Glomerular endothelial cell (primary cell): ENCODE measurements around the gene ARHGAP25. TPM values are rescaled to one million over a fixed set of nuclear protein-coding genes. Genes with fewer than 3 reads are reported as not detected.

ENCODE experiments used
- DNase-seq: peaks from one replicate; pipeline ENCODE4 v3.0.0-alpha.2; 2011; ENCODE audit warnings: low read depth, low spot score; ENCODE audit errors: extremely low read depth
- total RNA-seq: library from RNA; depleted of rRNA; stranded (reverse); fragments of >200 nt; gene quantifications from 2 replicates; pipeline ENCODE4 v1.2.3, GENCODE V29; 2015

The ARHGAP25 gene
- total RNA-seq, 1 donor from 2014 or later, result 24.9 TPM

- DNase-seq, result no peak
Measured at GRCh38 chr2:68764806-68765311, 30.2 kb downstream of the ARHGAP25 start.

GRCh38 chr2:68765739-68766375, 31.2 kb downstream of the ARHGAP25 start:
- no peak for DNase-seq

- no peak for DNase-seq
Measured at GRCh38 chr2:68766376-68766845, 31.8 kb downstream of the ARHGAP25 start.

DNA sequence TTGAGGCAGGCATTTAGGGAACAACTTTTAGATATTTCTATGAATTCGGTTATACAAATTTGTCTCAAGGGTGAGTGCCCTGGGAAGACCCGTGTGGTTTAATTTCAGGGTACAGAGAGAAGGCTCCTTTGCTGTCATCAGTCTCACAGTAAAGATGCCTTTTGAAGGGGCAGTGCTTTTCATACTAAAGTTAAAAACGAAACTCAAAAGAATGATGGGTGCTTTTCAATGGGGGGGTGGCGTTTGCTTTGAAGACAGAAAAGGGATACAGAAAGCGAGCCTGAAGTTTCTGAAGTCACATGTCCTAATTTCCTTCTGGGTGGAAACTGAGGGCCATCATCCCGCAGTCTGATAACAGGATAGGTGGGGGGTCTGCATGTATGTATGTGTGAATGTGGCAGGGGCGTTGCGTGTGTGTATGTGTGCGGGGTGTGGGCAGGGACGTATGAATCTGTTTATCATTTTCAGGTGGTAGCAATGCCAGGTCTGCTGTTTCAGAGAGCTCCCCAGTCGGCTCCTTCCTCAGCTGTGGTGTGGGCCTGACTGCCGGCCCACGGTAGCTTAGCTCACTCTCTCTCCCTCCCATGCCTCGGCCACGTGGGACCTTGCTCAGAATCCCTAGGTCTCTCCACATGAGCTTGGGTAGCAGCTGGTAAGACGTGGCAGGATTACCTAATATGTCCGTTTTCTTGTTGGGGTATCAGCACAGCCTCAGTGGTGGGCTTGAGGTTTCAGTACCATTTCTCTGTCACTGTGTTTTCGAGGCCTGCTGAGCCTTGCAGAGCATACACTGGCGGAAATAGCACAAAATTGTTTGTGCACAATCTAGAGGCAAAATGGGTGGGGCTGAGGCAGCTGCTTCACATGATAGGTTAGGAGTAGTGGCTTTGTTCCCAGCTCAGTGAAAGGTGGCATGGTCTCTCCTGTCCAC, 32.7 kb downstream of the ARHGAP25 start:
- DNase-seq, result no peak

DNA sequence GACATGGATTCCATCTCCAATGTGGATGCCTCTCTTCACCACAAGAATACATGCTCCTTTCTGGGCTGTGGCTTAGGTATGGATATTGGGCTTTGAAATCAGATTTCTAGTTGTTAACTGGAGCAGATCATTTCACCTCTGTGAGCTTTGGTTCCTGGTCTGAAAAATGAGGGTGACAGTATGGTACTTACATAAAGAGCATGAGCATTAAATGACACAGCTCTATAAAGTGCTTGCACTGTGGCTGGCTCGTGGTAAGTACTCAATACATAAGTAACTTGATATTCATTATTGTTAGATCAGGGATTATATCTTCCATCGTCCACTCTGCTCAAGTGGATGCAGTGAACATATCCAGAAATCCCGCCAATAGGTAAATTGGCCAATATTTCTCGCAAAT, 33.4 kb downstream of the ARHGAP25 start:
- no peak for DNase-seq

DNA sequence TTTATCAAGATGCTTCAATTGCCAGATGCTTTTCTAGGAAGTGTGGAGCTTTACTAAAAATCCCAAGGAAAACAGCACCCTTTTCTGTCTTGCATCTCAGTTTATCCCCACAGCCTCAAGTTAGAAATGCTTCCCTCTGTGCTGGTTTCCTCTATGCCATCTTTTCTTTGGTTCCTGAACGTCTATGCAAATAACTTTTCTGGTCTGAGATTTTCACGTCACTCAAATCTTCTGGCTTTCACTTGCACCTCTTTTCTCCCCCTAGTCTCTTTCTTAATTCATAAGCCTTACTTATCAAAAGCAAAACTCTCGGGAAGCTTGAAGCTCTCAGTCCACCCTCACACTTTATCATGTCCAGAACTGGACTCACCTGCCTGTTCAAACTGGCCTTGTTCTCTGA, 33.9 kb downstream of the ARHGAP25 start:
- no peak for DNase-seq

GRCh38 chr2:68768951-68769350, 34.3 kb downstream of the ARHGAP25 start:
- no peak for DNase-seq

- DNase-seq, result no peak
Measured at GRCh38 chr2:68769586-68770270, 35.1 kb downstream of the ARHGAP25 start.

DNA sequence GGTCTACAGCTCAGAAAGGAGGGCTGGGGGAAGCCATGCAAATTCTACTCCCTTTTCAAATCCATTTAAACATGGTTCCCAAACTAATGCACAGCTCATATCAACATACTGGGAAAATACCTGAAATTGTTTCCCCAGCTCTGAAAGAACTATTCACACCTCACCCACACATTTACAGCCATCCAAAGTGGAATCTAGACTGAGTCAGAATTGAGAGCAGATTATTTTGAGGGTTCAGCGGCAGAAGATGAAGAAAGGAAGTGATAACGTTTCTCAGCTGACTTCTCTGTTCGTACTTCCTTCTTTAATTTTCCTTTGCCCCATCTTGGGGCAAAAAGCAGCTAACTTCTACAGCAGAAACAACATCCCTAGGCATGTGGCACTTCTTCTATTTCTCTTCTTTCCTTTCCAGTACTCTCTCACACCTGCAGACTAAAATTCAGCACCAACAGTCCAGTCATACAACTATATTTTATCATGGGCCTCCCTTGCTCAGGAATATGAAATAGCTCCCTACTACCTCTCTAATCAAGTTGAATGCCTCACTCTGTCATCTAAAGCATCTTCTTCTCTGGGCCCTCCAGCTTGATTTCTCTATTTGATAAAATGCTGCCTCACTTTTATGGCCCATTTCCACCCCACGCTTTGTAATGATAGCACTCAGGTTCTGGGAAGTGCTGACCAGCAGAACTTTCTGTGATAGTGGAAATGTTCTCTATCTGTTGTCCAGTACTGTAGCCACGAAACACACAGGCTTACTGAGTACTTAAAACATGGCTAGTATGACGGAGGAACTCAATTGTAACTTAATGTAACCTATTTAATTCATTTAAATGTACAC, 35.9 kb downstream of the ARHGAP25 start:
- DNase-seq, result no peak

DNA sequence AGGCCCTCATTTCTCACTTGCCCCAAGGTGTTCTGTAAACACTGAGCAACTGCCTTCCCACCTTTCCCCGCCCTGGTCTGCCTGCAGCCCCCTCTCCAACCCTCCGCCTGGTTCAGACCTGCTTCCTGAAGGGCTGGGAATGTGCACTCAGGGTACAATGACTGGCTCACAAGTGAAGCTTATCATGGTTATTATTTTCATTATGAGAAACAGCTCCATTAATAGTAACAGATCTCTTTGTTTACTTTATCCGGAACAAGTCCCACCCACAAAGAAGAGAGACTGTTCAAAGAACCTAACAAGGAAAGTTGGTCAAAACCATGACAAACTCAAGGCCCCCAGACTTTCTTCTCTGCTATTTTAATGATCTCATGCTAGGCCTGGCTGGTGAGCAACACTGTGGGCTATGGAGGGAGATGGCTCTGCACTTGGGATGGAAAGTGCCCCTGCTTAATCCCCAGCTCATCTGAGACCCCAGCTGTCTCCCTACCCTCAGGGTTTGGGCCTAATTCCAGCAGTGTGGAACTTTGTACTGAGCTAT, 36.7 kb downstream of the ARHGAP25 start:
- DNase-seq, result no peak

DNA sequence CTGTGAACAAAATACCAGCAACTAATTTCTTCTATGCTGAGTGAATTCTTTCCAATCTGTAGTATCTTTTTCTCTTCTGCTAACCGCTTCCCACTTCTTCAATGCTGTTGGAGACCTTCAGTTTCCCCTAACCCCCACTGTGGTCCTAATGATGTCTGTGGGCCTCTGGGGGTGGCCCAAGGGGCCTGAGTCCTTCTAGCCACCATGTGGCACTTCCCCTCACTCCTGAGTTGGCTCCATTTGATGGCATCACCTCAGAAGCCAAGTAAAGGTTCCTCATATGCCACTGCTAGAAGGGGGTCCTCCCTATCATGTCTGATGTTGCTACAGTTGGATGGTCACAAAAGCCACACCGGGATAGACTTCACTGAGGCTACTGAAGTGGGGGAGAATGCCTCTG, 37.5 kb downstream of the ARHGAP25 start:
- no peak for DNase-seq

DNA sequence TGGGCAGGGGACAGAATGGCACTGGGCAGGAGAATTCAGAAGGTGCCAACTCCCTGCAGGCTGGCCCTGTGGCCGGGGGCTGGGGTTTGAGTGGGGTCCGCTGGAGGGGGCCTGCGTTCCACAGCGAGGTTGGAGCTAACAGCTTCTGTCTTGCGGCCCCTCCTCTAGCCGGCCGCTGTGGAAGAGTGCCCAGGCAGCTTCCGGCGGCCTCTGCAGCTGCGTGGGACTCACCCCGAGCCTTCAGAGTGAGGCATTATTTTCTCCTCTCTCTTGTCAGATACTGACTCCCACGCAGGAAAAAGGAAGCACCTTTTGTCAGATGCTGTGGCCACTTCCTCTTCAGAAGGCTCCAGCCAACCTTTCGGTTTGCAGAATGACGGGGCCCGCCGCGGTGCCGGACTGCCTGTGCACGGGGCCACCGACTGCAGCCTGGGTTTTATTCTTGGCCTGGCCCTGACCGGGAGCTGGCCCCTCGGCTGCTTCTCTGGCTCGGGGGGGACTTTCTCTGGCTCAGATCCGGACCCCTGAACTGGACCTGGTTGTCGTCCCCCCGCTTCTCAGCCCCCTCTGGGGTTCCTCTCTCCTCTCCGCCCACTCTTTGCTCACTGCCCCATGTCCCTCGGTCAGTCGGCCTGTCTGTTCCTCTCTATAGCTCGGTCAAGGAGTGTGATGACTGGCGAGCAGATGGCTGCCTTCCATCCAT, 40.1 kb downstream of the ARHGAP25 start:
- DNase-seq, result peak; percentile 42

GRCh38 chr2:68775272-68775842, 40.7 kb downstream of the ARHGAP25 start:
- no peak for DNase-seq

DNA sequence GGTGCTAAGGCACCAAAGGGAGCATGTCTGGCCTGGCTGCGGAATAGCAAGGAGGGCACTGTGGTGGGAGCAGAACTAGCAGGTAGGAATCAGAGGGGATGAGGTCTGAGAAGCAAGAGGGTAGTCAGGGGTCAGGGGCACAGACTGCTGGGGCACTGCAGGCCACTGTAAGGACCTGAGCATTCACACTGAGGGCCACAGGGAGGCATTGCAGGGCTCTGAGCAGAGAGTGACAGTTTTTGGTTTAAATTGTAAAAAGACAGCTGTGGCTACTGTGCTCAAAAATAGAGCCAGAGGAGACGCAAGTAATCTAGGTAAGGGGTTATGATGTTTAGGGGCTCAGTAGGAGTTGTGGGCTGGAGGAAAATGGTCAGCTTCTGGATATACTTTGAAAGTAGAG, 41.5 kb downstream of the ARHGAP25 start:
- DNase-seq, result no peak

DNA sequence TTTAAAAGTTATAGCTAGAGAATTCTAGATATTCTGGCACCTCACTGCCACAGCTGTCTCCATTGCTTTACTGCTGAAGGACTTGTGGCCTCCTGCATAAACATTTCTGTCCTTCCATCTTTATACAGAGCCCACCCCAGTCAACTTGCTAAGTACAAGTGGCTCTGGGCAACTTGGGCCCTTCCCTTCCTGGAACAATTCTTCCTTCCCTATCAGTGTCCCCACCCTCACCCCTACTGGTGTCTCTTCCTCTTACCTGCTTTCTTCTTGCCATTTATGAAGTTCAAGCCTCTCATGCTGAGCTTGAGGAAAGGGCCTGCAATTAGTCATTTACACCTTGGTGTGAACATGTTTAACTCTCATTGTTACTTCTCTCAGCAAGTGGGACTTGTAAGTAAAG, 45.0 kb downstream of the ARHGAP25 start:
- no peak for DNase-seq

- no peak for DNase-seq
Measured at GRCh38 chr2:68784188-68784587, 49.6 kb downstream of the ARHGAP25 start.

DNA sequence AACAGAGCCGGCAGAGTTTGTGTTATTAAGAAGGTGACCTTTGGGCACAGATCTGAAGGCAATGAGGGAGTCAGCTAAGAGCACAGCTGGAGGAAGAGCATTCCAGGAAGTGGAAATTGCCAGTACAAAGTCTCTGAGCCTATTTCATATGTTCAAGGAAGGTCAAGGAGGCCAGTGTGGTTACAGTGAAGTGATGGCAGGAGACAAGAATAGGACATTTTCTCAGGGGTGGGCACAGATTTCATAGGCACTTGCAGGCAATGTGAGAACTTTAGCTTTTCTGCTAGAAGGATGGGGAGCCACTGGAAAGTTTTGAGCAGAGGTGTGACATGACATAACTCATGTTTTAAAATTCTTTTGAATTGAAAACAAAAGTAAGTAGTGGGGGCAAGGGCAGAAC, 50.3 kb downstream of the ARHGAP25 start:
- no peak for DNase-seq

GRCh38 chr2:68787356-68787755, 52.7 kb downstream of the ARHGAP25 start:
- no peak for DNase-seq

DNA sequence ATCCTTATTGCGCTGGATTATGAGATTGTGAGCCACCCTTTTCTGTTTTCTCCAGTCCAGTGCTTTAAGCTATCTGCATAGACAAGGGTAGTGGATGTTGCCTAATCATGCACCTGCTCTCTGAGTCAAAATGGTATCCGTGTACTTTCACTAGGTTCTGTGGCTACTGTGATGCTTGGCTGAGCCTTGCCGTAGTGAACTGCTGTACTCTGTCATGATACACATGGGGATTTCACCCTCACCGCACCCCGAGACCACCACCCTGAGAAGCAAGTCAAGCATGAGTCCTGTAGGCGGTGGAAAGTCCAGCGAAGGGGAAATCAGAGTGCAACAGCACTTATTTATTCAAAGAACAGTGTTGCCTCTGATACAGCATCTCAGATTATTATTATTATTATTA, 55.0 kb downstream of the ARHGAP25 start:
- DNase-seq, result no peak
